ENCODE data around the gene PNPLA3. TPM values are rescaled to one million over a fixed set of nuclear protein-coding genes. Genes with fewer than 3 reads are reported as not detected.
"Not testable (repeated sequence)": the region's sequence is repeated elsewhere in the genome, so short reads cannot be mapped to it uniquely, and the experiment has no call there.

The PNPLA3 gene
- total RNA-seq, 1 donor from 2014 or later: 0.60 TPM

DNA sequence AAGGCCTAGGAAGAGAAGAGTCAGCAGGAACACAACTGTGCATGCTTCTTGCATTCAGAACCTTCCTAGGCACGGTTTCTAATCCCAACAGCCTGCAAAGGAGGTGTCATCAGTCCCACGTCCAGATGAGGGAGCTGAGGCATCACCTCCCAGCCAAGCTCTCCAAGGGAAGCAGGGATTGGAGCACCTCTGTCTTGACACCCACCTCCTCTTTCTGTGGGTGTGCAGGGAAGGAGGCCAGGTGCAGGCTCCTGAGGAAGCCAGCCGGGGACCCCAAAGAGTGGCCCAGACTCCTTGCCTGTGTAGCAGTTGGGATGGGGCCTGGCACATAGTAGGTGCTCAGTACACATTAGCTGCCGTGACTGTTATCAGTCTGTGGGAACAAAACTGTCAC, 33.7 kb upstream of the PNPLA3 start:
- DNase-seq (ENCODE audit: low read depth in 2 of 2): no peak

DNA sequence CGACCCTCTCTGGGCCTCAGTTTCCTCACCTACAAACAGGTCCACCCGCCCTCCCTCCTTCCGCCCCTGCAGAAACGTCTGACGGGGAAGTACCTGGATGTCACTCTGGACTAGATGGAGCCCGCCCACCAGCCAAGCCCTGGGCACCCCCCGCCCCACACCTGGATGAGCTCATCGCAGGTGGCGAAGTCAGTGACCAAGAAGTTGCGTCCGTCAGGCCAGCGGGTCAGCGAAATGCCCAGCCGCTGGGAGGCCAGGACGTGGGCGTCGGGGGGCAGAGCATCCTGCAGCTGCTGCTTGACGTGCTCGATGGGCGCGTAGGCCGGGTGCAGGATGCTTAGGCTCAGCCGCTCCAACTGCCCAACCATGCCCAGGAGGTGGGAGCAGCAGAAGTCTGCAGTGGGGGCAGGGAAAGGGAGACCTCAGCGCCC, 32.7 kb upstream of the PNPLA3 start:
- DNase-seq (ENCODE audit: low read depth in 2 of 2): no peak

DNA sequence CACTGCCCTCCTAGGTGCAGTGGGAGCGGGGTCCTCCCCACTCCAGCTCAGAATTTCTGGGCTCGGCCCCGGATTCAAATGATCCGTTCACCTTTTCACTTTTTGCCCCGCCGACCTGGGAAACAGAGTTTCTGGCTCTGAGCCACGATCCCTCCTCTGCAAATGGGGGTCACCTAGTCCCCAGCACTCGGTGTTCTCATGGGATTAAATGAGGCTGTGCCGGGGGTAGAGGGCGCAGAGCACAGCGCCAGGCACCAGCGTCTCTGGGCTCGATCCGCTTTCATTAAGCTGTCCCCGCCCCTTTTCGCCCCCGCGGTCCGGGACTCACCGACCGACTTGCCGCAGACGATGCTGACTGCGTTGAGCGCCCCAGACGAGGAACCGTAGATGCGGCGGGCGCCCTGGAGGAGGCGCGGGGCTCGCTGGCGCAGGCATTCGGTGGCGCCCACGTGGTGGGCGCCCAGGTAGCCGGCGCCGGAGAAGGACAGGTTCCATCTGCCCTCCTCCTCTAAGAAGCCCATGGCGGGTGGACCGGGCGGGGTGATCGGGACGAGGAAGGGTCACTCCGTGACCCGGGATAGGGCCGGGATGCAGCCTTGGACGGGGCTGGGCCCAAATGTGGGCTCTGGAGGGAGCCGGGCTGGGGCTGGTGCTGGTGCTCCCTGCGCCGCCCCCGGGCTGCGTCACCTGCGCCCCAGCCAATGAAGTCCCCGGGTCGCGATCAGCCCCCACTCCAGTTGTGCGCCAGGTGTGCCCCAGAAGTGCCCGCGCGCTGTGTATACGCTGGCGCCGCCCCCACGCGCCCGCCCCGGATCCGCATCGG, 32.0 kb upstream of the PNPLA3 start, which contains the start of gene PNPLA5:
PNPLA5 (minus strand) TSS at position 654 of the 823 bp plus-strand sequence; CDS start at position 521, 133 bp downstream.
- no peak for DNase-seq (ENCODE audit: low read depth in 2 of 2)

DNA sequence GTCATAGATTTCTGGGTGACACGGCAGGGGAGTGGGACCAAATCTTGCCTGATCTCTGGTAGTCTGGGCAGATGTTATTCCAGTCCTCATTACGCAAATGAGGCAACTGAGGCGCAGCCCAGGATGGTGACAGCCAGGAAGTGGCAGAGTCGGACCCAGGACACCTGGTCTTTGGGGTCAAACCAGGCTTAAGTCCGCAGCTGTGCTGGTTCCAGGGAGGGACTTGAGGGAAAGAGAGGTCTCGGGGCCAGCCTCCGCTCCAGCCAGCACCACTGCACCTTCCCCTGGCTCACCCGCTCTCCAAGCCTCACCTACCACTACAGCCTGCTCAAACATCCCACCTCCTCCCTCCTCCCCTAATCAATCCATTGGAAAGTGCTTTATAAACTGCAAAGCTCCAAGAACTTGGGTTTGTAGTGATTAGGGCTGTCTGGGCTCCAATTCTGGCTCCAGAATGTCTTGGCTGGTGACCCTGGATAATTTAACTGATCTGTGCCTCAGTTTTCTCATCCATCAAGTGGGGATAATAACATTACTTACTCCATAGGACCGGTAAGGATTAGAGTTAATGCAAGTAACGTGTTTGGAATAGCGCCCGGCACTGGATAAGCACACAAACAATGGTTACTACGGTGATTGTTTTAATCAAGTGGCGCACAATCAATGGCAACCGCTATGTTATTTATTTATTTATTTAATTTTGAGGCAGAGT, 31.3 kb upstream of the PNPLA3 start:
- no peak for DNase-seq (ENCODE audit: low read depth in 2 of 2)

DNA sequence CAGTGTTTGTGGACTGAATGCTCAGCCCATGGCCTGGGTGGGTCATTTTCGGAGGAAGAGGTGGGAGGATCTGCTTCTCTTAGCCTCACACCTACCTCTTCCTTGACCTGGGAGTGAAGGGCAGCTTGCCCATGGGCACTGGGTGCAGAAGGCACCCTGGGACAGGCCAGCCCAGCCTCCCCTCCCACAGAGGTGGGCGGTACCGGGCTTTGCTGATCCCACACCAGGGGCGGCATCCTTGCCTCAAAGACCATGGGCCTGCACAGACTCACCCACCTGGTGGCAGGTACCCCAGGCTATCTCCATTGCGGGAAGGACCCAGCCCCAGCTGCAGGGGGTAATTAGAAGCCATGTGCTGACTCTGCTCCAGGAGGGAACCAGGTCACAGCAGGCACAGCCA, 30.3 kb upstream of the PNPLA3 start:
- no peak for DNase-seq (ENCODE audit: low read depth in 2 of 2)

DNA sequence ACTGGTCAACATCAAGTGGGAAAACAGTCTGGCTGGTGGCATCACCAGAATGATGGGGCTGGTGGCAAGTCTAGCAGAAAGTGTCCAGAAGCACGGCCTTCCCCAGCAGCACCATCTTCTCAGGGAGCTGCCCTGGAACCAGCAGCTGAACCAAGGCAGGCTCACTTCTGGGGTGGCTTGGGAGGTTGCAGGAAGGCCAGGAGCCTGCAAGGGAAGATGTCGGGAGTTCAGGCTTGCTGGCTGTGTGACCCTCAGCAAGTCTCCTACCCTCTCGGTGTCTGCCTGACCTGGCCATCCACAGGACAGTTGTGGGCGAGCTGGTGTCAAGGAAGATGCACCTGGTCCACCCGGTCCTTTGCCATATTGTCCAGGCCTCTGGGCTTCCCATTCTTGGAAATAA, 29.5 kb upstream of the PNPLA3 start:
- DNase-seq (ENCODE audit: low read depth in 2 of 2): no peak

DNA sequence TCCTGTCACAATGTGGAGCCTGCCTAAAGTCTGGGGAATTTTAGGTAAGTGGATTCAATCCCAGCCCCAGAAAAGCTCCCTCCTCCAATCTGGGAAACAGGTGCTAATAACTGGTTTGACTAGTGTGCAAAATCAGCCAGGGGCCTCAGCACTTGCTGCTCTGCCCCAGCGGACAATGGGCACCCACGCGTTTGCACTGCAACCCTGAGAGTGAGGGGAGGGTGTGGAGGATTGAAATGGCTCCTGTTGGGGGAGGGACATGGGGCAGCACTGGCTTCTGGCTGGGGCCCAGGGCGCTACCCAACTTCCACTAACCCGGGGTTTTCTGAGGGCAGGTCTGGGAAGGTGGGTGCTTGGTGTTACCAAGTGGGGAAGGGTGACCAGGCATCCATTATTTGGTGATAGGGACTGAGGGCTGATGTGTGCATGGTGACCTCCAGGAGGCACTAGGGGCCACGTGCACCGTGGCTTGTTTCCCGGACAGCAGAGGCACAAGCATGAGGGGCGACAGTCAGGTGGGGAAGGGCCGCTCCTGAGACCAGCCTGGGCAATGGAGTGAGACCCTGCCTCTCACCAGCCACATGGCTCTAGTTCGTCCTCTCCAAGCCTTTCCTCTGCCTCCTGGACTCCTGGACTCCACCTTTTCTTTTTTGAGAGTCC, 27.5 kb upstream of the PNPLA3 start:
- no peak for DNase-seq (ENCODE audit: low read depth in 2 of 2)

DNA sequence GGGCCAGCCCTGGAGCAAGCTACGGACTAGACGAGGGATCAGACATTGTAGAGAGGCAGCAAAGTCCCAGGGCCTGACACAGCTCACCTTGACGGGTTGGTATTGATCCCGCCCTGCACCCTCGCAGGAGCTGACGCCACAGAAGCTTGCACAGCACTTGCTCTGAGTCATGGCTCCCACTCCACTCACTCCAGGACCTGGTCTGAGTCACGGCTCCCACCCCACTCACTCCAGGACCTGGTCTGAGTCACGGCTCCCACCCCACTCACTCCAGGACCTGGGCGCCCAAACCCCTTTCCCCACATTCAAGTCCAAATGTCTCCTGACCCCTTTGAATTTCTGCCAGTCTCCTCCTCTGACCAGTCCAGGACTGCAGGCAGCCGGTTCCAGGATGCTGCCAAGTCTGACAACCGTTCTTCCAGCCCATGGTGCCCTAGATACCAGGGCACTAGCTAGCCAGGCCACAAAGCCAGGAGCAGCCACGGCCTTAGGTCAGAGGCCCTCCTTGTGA, 25.8 kb upstream of the PNPLA3 start:
- no peak for DNase-seq (ENCODE audit: low read depth in 2 of 2)

DNA sequence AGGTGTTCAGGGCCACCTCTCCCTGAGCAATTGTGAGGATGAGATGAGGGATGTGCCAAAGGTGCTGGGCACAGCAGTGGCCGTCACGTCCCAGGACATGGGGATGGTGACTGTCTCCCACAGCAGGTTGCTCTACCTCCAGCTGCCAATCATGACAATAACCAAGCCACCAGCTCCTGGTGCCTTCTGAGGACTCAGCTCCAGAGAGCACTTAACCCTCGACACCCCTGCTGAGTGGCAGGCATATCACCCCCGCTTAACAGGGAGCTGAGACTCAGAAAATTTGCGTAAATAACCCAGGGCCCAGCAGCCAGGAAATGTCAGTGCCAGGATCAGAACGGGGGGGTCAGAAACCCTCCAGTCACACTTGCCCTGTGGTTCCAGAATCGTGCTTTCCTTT, 23.4 kb upstream of the PNPLA3 start:
- DNase-seq (ENCODE audit: low read depth in 2 of 2): no peak

DNA sequence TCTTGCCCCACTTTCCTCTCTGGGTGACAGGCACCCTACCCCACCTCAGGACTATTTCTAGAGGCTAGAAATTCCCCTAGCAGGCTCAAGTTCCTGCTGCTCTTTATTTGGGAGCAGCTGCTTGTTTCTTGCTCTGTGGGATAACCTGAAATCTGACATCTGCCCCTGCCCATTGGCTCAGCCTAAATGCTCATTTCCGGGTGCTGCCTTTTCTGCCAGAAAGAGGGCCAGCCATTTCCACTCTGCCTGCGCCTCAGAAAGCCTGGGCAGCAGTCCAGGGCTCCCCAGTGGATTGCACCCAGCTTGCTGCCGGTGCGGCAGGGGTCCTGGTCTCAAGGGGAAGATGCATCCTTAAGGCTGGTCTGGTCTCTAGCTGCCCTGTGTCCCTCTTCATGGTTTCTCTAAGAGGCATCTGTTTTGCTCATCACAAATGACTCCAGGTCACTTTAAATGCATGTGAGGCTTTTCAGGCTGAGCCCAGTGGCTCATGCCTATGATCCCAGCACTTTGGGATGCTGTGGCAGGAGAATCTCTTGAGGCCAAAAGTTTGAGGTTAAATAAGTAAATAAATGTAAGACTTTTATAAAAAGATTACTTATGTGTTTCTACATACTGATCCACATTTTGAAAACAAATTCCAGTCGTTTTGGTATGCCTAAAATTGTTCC, 21.5 kb upstream of the PNPLA3 start:
- DNase-seq (ENCODE audit: low read depth in 2 of 2): peak in 1 of 2 donors; percentile 33

DNA sequence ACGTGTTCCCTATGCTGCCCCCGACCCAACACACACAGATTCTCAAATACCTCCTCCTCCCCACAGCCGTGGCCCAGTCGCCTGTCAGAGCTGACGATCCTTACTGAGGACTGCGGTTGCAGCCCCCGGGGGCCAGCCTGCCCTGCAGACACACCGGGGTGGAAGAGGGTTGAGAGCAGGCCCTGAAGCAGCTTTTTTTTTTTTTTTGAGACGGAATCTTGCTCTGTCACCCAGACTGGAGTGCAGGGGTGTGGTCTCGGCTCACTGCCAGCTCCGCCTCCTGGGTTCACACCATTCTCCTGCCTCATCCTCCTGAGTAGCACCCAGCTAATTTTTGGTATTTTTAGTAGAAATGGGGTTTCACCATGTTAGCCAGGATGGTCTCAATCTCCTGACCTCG, 20.6 kb upstream of the PNPLA3 start:
- not testable (repeated sequence) for DNase-seq (ENCODE audit: low read depth in 2 of 2)

DNA sequence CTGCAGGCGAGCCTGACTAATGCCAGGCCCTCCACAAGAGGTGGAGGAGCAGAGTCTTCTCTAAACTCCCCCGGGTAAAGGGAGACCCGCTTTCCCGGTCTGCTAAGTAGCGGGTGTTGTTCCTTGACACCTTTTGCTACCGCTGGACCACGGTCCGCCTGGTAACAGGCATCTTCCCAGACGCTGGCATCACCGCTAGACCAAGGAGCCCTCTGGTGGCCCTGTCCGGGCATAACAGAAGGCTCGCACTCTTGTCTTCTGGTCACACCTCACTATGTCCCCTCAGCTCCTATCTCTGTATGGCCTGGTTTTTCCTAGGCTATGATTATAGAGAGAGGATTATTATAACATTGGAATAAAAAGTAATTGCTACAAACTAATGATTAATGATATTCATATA, 19.2 kb upstream of the PNPLA3 start:
- not testable (repeated sequence) for DNase-seq (ENCODE audit: low read depth in 2 of 2)

DNA sequence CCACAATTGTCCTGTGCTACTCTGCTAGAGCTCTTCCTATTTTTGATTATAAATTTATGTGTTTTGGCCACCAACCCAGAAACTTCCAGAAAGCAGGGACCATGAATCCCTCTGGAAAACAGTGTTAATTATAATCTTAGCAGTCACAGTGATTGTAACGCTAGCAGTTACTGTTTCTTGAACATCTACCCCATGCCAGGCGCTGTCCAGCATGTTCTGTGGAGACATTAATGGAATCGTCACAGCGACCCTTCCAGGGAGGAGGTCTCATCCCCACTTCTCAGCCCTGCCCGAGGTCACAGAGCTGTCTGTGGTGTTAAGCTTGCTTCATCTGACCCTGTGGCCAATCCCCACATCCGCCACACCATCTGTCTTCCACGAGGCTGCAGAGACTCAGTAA, 17.9 kb upstream of the PNPLA3 start:
- no peak for DNase-seq (ENCODE audit: low read depth in 2 of 2)

DNA sequence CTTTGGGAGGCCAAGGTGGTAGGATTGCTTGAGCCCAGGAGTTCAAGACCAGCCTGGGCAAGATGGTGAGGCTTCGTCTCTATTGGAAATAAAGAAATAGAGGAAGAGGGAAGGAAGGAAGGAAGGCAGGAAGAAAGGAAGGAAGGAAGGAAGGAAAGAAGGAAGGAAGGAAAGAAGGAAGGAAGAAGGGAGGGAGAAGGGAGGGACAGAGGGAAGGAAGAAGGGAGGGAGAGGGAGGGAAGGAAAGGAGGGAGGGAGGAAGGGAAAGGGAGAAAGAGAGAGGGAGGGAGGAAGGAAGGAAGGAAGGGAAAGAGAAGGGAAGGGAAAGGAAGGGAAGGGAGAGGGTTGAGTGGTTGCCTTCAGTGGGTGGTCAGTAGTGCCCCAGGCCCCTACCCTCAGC, 13.9 kb upstream of the PNPLA3 start:
- no peak for DNase-seq (ENCODE audit: low read depth in 2 of 2)

DNA sequence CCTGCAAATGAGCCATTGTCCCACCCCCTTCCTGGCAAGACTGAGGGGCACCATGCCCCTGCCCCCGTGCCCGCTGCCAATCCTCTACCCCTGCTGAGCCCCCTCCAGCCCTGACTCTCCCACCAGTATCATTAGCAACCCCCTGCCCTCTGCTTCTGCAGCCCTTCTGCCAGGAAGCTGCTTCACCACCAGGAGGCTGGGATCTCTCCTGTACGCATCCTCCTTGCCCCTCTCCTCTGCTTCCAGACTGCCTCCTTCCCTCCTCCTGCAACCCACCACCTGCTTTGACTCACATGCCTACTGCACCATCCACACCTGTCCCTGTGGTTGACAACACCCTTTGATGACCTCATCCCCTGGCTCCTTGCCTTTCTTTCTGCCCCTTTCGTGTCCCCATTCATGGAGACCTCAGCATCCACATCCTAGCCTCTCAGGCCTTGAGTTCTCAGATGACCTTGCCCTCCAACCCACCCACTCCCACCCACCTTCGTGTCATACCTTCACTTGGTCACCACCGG, 13.4 kb upstream of the PNPLA3 start:
- no peak for DNase-seq (ENCODE audit: low read depth in 2 of 2)

DNA sequence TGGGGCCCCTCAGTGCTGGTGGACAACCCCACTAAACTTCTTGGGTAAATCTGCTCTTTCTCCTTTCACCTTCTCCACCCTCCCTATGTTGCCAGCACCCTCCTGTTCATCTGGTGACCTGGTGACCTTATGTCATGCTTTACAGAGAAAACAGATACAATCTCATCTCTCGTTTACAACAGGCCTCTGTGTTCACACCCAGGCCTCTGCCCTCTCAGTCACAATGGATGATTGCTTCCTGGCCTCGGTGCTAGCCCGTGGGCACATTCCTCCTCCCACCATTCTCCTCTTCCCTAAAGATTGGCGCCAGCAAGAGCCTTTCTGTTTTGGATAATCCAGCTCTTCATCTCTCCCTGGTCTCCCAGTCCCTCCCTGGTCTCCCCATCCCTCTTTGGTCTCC, 12.3 kb upstream of the PNPLA3 start:
- DNase-seq (ENCODE audit: low read depth in 2 of 2): no peak

DNA sequence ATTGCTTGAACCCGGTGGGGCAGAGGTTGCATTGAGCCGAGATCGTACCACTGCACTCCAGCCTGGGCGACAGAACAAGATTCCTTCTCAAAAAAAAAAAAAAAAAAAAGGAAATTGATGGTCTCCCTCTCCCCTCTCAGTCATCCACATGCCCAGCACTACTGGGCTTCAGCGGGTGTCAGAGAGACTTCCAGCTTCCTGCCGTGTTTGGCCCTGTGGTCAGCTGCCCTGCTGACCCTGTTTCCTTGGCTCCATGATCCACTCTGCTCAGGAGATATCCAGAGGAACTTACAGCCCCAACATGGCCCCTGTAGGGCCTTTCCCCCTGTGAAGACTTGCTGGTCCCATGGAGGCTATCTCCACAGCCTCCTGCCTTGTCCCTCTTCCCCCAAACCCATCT, 6.1 kb upstream of the PNPLA3 start:
- no peak for DNase-seq (ENCODE audit: low read depth in 2 of 2)

DNA sequence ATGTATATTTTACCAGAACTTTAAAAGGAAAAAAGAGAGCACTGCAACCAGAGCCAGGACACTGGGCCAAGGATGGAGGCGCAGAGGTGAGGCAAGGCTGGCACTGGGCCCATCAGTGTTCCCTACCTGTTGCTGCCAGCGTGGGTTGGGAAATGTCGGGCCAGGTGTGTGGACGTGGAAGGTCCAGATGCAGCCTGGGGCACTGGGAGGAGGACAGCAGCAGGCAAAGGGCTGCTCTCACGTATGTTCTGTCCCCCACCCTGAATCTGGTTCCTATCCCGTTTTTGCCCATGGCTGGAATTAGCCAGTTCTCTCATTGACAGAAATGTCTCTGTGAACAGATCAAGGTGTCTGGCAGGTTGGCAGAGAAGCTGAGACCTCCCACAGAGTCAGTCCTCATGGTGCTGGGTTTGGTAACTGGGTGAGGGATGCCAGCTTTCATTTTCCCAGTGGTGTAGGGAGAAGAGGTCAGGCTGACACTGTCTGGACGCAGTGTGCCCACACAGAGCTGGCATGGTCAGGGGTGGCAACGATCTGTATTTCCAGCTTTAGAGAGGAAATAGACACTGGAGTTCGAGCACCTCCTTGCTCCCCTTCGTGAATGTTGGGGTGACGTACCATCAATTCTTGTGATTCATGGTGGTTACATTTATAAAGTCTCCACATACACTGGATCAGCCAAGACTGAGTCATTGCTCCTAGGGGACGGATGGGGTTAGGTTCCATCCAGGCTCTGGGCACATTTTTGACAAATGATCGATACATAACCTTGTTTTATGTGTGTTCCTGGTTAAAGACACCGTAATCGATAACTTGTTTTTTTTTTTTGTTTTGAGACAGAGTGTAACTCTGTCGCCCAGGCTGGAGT, 4.3 kb upstream of the PNPLA3 start:
- DNase-seq (ENCODE audit: low read depth in 2 of 2): no peak

DNA sequence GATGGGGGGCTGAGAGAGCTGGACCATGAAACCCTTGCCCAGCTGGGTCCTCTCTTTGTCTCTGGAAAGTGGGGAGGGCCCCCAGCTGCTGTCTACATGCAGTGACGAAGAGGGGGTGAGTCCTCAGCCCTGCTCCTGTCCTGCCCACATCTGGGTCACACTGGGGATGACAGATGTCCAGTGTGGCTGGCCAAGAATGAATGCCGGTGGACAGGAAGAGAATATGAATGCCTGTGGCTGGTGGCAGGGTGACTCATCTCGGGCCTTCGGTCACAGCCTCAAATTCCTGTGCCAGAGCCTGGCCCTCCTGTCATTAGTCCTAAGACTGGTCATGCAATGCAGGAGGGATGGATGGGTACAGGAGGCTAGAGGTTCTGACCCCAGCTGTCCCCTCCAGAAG, 2.2 kb upstream of the PNPLA3 start:
- DNase-seq (ENCODE audit: low read depth in 2 of 2): peak; percentile 55 to 72

DNA sequence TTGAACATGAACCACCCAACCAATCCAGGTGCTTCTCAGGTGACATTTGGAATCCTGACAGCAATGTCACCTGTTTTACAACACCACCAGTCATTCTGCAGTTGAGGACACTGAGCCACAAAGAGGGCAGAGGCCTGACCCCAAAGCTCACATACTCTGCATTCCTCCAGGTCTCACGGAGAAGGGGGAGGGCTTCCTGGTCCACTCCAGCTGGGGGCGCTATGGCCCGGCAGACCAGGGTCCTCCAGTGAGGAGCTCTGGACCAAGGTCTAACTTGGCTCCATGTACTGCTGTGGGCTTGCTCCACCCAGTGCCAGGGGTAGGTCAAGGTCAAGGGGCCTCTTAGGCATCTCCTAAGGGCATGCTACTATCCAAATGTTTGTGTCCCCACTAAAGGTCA, 1.5 kb upstream of the PNPLA3 start:
- DNase-seq (ENCODE audit: low read depth in 2 of 2): no peak

Data from lung microvascular endothelial cell (primary cell).